Stimulated activated naive CD8-positive, alpha-beta T cell treated with anti-CD3 and anti-CD28 coated beads, Interleukin-15, Interleukin-2, amounts not matched to agents 100 ng/mL and 50 ng/mL, for 24 hours (primary cell): Measurements from ENCODE around the gene CTBP1.

Experiments used
- H3K27ac Mint-ChIP-seq: one replicate; pipeline ENCODE4 v1.8.0; 2021; ENCODE audit warnings: mild to moderate bottlenecking, mixed read lengths
- H3K27me3 Mint-ChIP-seq: one replicate; pipeline ENCODE4 v1.8.0; 2021; ENCODE audit warnings: mixed read lengths
- H3K36me3 Mint-ChIP-seq: one replicate; pipeline ENCODE4 v1.8.0; 2021; ENCODE audit warnings: low read depth, mixed read lengths
- H3K4me1 Mint-ChIP-seq: one replicate; pipeline ENCODE4 v1.8.0; 2021; ENCODE audit warnings: low read depth, mixed read lengths
- H3K4me3 Mint-ChIP-seq: one replicate; pipeline ENCODE4 v1.8.0; 2021; ENCODE audit warnings: mild to moderate bottlenecking, mixed read lengths
- H3K9me3 Mint-ChIP-seq: one replicate; pipeline ENCODE4 v1.8.0; 2021; ENCODE audit warnings: mixed read lengths

The CTBP1 gene

GRCh38 chr4:1290165-1290977 is 41.4 kb upstream of the CTBP1 start:
- H3K27ac Mint-ChIP-seq: peak overlapping the region; percentile 89
- H3K27me3 Mint-ChIP-seq: no peaks in the 10 kb centered on the region
- peaks cover 4% of the 10 kb centered on the region for H3K9me3 Mint-ChIP-seq
- peak overlapping the region; percentile 98 for H3K4me3 Mint-ChIP-seq
- H3K4me1 Mint-ChIP-seq: peaks cover 47% of the 10 kb centered on the region
- H3K36me3 Mint-ChIP-seq: peaks cover 12% of the 10 kb centered on the region

- peaks cover 4% of the 10 kb centered on the region for H3K9me3 Mint-ChIP-seq
- H3K4me3 Mint-ChIP-seq: peak within 1 kb of the TSS; percentile 98
- H3K27me3 Mint-ChIP-seq: no peaks in the 10 kb centered on the region
- H3K27ac Mint-ChIP-seq: peak within 1 kb of the TSS; percentile 89
- H3K36me3 Mint-ChIP-seq: peaks cover 12% of the 10 kb centered on the region
- H3K4me1 Mint-ChIP-seq: peaks cover 40% of the 10 kb centered on the region
These were observed 40.6 kb upstream of the CTBP1 start, which contains the start of gene MAEA for GRCh38 chr4:1289207-1290164. Gene MAEA, plus strand, starts transcription at chr4:1289891. Its CDS starts 23 bp downstream, at chr4:1289914.

GRCh38 chr4:1288786-1289185 is 39.9 kb upstream of the CTBP1 start:
- H3K4me3 Mint-ChIP-seq: peak overlapping the region; percentile 98

GRCh38 chr4:1285790-1286553 is 37.0 kb upstream of the CTBP1 start:
- no peak overlapping the region for H3K27ac Mint-ChIP-seq
- H3K36me3 Mint-ChIP-seq: no peaks in the 10 kb centered on the region
- no peak overlapping the region for H3K4me3 Mint-ChIP-seq
- peaks cover 4% of the 10 kb centered on the region for H3K9me3 Mint-ChIP-seq
- peaks cover 15% of the 10 kb centered on the region for H3K4me1 Mint-ChIP-seq
- H3K27me3 Mint-ChIP-seq: no peaks in the 10 kb centered on the region

More at GRCh38 chr4:1288786-1289185, 39.9 kb upstream of the CTBP1 start:
- Mint-ChIP-seq H3K27me3 (no peaks in the 10 kb centered on the region), H3K4me1 (peaks cover 37% of the 10 kb centered on the region), H3K27ac (peak overlapping the region; percentile 86), H3K9me3 (peaks cover 4% of the 10 kb centered on the region), H3K36me3 (peaks cover 11% of the 10 kb centered on the region)

- H3K27me3 Mint-ChIP-seq: no peaks in the 10 kb centered on the region
- H3K4me1 Mint-ChIP-seq: peaks cover 8% of the 10 kb centered on the region
These were observed 36.3 kb upstream of the CTBP1 start for GRCh38 chr4:1285151-1285789.

GRCh38 chr4:1283711-1284110 is 34.8 kb upstream of the CTBP1 start:
- Mint-ChIP-seq H3K9me3 (peaks cover 4% of the 10 kb centered on the region), H3K36me3 (no peaks in the 10 kb centered on the region)

More at GRCh38 chr4:1285151-1285789, 36.3 kb upstream of the CTBP1 start:
- Mint-ChIP-seq H3K27ac (no peak overlapping the region), H3K9me3 (peaks cover 4% of the 10 kb centered on the region), H3K36me3 (no peaks in the 10 kb centered on the region), H3K4me3 (no peak overlapping the region)

GRCh38 chr4:1279253-1279652 is 30.3 kb upstream of the CTBP1 start:
- no peaks in the 10 kb centered on the region for H3K27me3 Mint-ChIP-seq
- no peak overlapping the region for H3K27ac Mint-ChIP-seq
- H3K9me3 Mint-ChIP-seq: no peaks in the 10 kb centered on the region
- no peaks in the 10 kb centered on the region for H3K36me3 Mint-ChIP-seq
- no peaks in the 10 kb centered on the region for H3K4me1 Mint-ChIP-seq
- H3K4me3 Mint-ChIP-seq: no peak overlapping the region

More at GRCh38 chr4:1283711-1284110, 34.8 kb upstream of the CTBP1 start:
- no peaks in the 10 kb centered on the region for H3K27me3 Mint-ChIP-seq
- H3K4me3 Mint-ChIP-seq: no peak overlapping the region
- H3K27ac Mint-ChIP-seq: no peak overlapping the region
- H3K4me1 Mint-ChIP-seq: peaks cover 4% of the 10 kb centered on the region

GRCh38 chr4:1277667-1278665 is 29.0 kb upstream of the CTBP1 start:
- no peaks in the 10 kb centered on the region for H3K27me3 Mint-ChIP-seq
- H3K27ac Mint-ChIP-seq: no peak overlapping the region
- H3K4me1 Mint-ChIP-seq: no peaks in the 10 kb centered on the region
- H3K36me3 Mint-ChIP-seq: no peaks in the 10 kb centered on the region
- no peaks in the 10 kb centered on the region for H3K9me3 Mint-ChIP-seq
- H3K4me3 Mint-ChIP-seq: no peak overlapping the region

- no peaks in the 10 kb centered on the region for H3K36me3 Mint-ChIP-seq
- H3K9me3 Mint-ChIP-seq: no peaks in the 10 kb centered on the region
- no peaks in the 10 kb centered on the region for H3K4me1 Mint-ChIP-seq
- H3K27ac Mint-ChIP-seq: no peak overlapping the region
- H3K4me3 Mint-ChIP-seq: no peak overlapping the region
- H3K27me3 Mint-ChIP-seq: no peaks in the 10 kb centered on the region
These were observed 28.1 kb upstream of the CTBP1 start for GRCh38 chr4:1276984-1277383.

GRCh38 chr4:1274871-1275270 is 25.9 kb upstream of the CTBP1 start:
- Mint-ChIP-seq H3K36me3 (no peaks in the 10 kb centered on the region), H3K4me1 (no peaks in the 10 kb centered on the region), H3K27ac (no peak overlapping the region)

GRCh38 chr4:1271686-1272085 is 22.8 kb upstream of the CTBP1 start:
- no peaks in the 10 kb centered on the region for H3K36me3 Mint-ChIP-seq
- H3K27me3 Mint-ChIP-seq: no peaks in the 10 kb centered on the region
- H3K9me3 Mint-ChIP-seq: no peaks in the 10 kb centered on the region
- no peak overlapping the region for H3K27ac Mint-ChIP-seq
- no peak overlapping the region for H3K4me3 Mint-ChIP-seq
- peaks cover 11% of the 10 kb centered on the region for H3K4me1 Mint-ChIP-seq

More at GRCh38 chr4:1274871-1275270, 25.9 kb upstream of the CTBP1 start:
- H3K4me3 Mint-ChIP-seq: no peak overlapping the region
- no peaks in the 10 kb centered on the region for H3K27me3 Mint-ChIP-seq
- H3K9me3 Mint-ChIP-seq: no peaks in the 10 kb centered on the region

GRCh38 chr4:1269209-1269608 is 20.3 kb upstream of the CTBP1 start:
- Mint-ChIP-seq H3K4me1 (peaks cover 11% of the 10 kb centered on the region), H3K27ac (no peak overlapping the region), H3K9me3 (no peaks in the 10 kb centered on the region), H3K27me3 (no peaks in the 10 kb centered on the region), H3K4me3 (no peak overlapping the region), H3K36me3 (no peaks in the 10 kb centered on the region)
